Liver (tissue), 3 donors: ENCODE measurements around the gene FAAH.

ENCODE experiments used
- CTCF ChIP-seq: fragments of 150-350 bp; IDR thresholded peaks from 2 replicates; pipeline ENCODE4 v1.5.1; 2017; ENCODE audit warnings: improper control_type of control experiment, low read depth, low read length; ENCODE audit not compliant: missing input control
- RAD21 ChIP-seq, 2 donors: IDR thresholded peaks; 2 replicates each; pipeline ENCODE4 v1.6.1; 2016; ENCODE audit warnings: antibody characterized with exemption in 2 of 2, mild to moderate bottlenecking in 2 of 2
- REST ChIP-seq: IDR thresholded peaks from 2 replicates; pipeline ENCODE4 v1.6.1; 2016; ENCODE audit warnings: antibody characterized with exemption, mild to moderate bottlenecking
- YY1 ChIP-seq: IDR thresholded peaks from 2 replicates; pipeline ENCODE4 v1.6.1; 2016; ENCODE audit warnings: antibody characterized with exemption, mild to moderate bottlenecking
- donor health status: healthy.
- donor health status: healthy.

- TF ChIP-seq YY1 = no peak
- no peak for TF ChIP-seq REST
- TF ChIP-seq RAD21 (IDR thresholded peaks at IDR 0.05) = no peak
- no peak for TF ChIP-seq CTCF
Observed at GRCh38 chr1:46394872-46395465, 852 bp downstream of the FAAH start.
